ENCODE results near the gene NCOA7.

Gene NCOA7

DNA sequence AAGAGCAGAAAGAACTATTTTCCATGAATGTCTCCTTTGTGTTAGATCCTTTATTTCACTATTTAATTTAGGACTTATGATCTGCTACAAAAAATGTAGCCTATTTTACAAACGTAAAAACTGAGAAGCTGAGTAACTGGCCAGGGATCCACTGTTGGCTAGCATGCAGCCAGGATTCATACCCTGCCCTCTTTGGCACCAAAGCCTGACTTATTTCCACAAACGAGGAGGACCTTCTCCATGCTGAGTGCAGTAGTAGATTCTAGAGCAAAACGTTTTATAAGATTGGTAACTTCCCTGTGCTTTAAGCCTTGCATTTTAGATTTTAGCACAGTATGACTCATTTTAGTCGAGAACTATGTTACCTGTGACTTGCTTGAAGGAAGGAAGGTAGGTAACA is 74.3 kb downstream of the NCOA7 start:
- Histone ChIP-seq H3K4me3 (no peak overlapping the region), H3K9me3 (ENCODE audit: low read depth, low read length) (no peaks in the 10 kb centered on the region), H3K9ac (ENCODE audit: insufficient read length) (no peak overlapping the region), H3K27ac (no peak overlapping the region), H3K36me3 (ENCODE audit: insufficient read depth, low read length) (no peaks in the 10 kb centered on the region)
- no peak for DNase-seq (ENCODE audit: low read depth, low spot score)
- no peak for TF ChIP-seq EZH2 (IDR thresholded peaks at IDR 0.05)
- TF ChIP-seq POLR2AphosphoS5 (IDR thresholded peaks at IDR 0.05; ENCODE audit: borderline replicate concordance, low read depth, low read length) = no peak
- no peak for TF ChIP-seq FOXP2 (optimal IDR thresholded peaks at IDR 0.05; ENCODE audit: control extremely low read depth, extremely low read length, insufficient read depth)

DNA sequence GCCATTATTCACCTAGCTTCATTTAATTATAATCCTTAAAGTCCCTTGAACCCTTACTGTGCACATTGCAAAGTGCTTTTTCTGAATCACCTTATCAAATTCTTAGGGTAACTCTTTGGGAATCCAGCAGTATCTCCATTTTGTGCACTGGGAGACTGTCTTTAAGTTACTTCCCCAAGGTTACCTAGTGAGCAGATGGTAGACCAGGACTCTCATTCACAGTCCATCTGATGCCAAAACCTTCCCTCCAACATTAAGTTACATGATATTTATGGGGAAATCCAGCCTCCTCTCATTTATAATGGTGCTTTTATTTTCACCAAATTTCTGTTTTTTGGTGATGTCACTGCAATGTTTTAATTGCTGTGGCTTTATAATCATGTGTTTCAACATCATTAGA is 75.7 kb downstream of the NCOA7 start:
- Histone ChIP-seq H3K27ac (no peak overlapping the region), H3K36me3 (ENCODE audit: insufficient read depth, low read length) (no peaks in the 10 kb centered on the region), H3K9ac (ENCODE audit: insufficient read length) (no peak overlapping the region), H3K9me3 (ENCODE audit: low read depth, low read length) (no peaks in the 10 kb centered on the region), H3K4me3 (no peak overlapping the region)
- no peak for DNase-seq (ENCODE audit: low read depth, low spot score)
- TF ChIP-seq FOXP2 (optimal IDR thresholded peaks at IDR 0.05; ENCODE audit: control extremely low read depth, extremely low read length, insufficient read depth) (no peak), EZH2 (IDR thresholded peaks at IDR 0.05) (no peak), POLR2AphosphoS5 (IDR thresholded peaks at IDR 0.05; ENCODE audit: borderline replicate concordance, low read depth, low read length) (no peak)

DNA sequence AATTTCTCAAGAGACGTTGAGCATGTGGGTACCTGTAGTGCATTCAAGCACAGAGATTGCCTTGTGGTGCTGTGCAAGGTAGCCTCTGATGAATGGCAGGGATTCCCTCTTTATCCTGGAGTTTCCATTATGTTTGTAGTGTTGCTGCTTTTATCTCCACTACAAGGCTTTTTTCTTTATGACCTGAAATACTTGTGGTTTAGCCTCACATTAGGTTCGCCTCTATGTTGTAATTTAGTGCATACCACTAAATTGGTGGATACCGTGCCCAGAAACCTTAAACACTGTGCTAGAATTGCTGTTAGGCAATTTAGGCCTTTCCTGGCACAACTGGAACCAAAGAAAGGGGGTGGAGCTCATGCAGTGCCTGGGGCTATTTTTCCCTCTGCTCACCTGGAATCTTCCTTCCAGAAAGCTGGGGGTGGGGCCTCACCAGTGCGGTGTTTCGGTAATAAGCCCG is 76.8 kb downstream of the NCOA7 start:
- H3K27ac ChIP-seq = no peak overlapping the region
- no peak overlapping the region for H3K4me3 ChIP-seq
- H3K9me3 ChIP-seq (ENCODE audit: low read depth, low read length) = no peaks in the 10 kb centered on the region
- no peaks in the 10 kb centered on the region for H3K36me3 ChIP-seq (ENCODE audit: insufficient read depth, low read length)
- DNase-seq (ENCODE audit: low read depth, low spot score) = no peak
- no peak overlapping the region for H3K9ac ChIP-seq (ENCODE audit: insufficient read length)
- no peak for TF ChIP-seq EZH2 (IDR thresholded peaks at IDR 0.05)
- TF ChIP-seq FOXP2 (optimal IDR thresholded peaks at IDR 0.05; ENCODE audit: control extremely low read depth, extremely low read length, insufficient read depth) = no peak
- TF ChIP-seq POLR2AphosphoS5 (IDR thresholded peaks at IDR 0.05; ENCODE audit: borderline replicate concordance, low read depth, low read length) = no peak

DNA sequence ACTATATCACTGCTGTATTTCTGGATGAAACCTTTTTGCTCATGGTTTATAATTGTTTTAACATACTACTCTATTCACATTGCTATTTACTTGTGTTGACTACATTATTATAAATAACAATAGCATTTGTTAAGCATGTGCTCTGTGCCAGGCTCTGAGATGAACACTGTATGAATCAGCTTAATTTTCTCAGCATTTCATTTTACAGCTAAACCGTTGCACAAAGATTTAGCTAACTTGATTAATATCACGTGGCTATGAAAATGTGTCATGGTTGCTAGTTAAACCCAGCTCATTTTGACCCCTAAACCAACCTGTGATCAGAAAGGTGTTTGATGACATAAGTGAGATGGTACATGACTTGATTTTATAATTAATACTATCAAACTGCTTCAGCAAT is 77.5 kb downstream of the NCOA7 start:
- no peak overlapping the region for H3K9ac ChIP-seq (ENCODE audit: insufficient read length)
- H3K4me3 ChIP-seq = no peak overlapping the region
- H3K9me3 ChIP-seq (ENCODE audit: low read depth, low read length) = no peaks in the 10 kb centered on the region
- TF ChIP-seq FOXP2 (optimal IDR thresholded peaks at IDR 0.05; ENCODE audit: control extremely low read depth, extremely low read length, insufficient read depth) (no peak), EZH2 (IDR thresholded peaks at IDR 0.05) (no peak), POLR2AphosphoS5 (IDR thresholded peaks at IDR 0.05; ENCODE audit: borderline replicate concordance, low read depth, low read length) (no peak)
- H3K36me3 ChIP-seq (ENCODE audit: insufficient read depth, low read length) = no peaks in the 10 kb centered on the region
- no peak overlapping the region for H3K27ac ChIP-seq
- no peak for DNase-seq (ENCODE audit: low read depth, low spot score)

DNA sequence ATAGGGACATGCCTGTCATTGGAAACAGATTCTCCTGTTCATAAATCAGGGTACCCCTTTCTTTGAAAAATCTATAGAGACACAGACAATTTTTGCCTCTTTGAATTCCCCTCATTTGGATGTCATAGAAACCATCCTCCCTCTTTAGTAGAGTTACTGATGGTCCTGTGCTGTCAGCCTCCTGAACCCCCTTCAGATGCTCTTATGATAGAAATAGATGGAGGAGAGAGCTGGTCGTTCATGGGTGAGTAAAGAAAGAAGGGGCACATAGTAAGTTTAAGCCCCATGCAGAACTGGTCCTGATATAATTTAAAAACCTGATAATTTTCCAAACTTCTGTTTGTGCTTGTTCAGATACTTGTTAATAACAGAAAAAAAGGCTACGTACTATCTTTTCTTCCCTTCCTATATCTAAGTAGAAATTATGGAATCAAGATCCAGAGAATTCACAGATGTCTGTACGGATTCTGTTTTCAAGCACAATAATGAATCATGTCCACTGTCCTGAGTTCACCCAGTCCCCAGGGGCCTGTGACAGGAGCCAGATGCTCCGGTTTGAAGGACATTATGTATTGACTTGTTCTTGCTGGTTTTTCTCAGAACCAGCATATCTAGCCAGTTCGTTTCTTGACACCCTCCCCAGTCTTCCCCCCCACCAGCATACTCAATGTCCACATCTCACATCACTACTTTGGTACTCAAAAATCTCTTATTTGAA is 78.1 kb downstream of the NCOA7 start:
- TF ChIP-seq EZH2 (IDR thresholded peaks at IDR 0.05) = no peak
- TF ChIP-seq FOXP2 (optimal IDR thresholded peaks at IDR 0.05; ENCODE audit: control extremely low read depth, extremely low read length, insufficient read depth) = no peak
- no peak for TF ChIP-seq POLR2AphosphoS5 (IDR thresholded peaks at IDR 0.05; ENCODE audit: borderline replicate concordance, low read depth, low read length)

DNA sequence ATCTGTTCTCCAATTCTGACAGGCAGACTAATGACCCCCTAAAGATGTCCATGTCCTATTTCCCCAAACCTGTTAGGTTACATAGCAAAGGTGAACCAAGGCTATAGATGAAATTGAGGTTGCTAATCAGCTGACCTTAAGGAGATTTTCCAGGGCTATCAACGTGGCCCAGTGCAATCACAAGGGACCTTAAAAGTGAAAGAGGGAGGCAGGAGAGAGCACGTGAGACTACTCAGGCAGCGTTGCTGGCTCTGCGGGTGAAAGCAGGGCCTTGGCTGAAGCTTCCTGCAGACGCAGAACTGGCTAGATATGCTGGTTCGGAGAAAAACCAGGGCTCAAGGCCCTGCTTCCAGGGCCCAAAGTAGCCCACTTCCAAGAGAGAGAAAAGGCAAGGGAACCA is 78.7 kb downstream of the NCOA7 start:
- H3K36me3 ChIP-seq (ENCODE audit: insufficient read depth, low read length) = no peaks in the 10 kb centered on the region
- no peak for DNase-seq (ENCODE audit: low read depth, low spot score)
- H3K9me3 ChIP-seq (ENCODE audit: low read depth, low read length) = no peaks in the 10 kb centered on the region
- TF ChIP-seq POLR2AphosphoS5 (IDR thresholded peaks at IDR 0.05; ENCODE audit: borderline replicate concordance, low read depth, low read length) (no peak), FOXP2 (optimal IDR thresholded peaks at IDR 0.05; ENCODE audit: control extremely low read depth, extremely low read length, insufficient read depth) (no peak), EZH2 (IDR thresholded peaks at IDR 0.05) (no peak)
- H3K4me3 ChIP-seq = no peak overlapping the region
- no peak overlapping the region for H3K27ac ChIP-seq
- H3K9ac ChIP-seq (ENCODE audit: insufficient read length) = no peak overlapping the region

More for the DNA sequence above, 78.1 kb downstream of the NCOA7 start:
- no peak for DNase-seq (ENCODE audit: low read depth, low spot score)
- no peak overlapping the region for H3K9ac ChIP-seq (ENCODE audit: insufficient read length)
- H3K27ac ChIP-seq = no peak overlapping the region
- no peaks in the 10 kb centered on the region for H3K9me3 ChIP-seq (ENCODE audit: low read depth, low read length)
- H3K36me3 ChIP-seq (ENCODE audit: insufficient read depth, low read length) = no peaks in the 10 kb centered on the region
- no peak overlapping the region for H3K4me3 ChIP-seq

DNA sequence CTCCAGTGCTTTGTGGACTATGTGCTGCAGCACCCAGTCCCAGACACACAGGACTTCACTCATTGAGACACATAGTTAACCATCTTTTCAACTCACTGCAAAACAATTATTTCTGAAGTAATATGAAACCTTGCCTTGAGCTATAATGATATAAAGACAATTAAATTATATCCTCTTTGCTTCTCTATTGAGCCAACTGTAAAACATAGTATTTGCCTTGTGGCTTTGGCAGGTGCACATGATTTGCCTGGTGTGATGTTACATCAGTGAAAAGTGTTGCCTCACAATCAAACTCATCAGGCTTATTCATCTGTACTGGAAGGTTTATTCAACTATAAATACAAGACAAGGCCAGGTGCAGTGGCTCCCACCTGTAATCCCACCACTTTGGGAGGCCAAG is 80.6 kb downstream of the NCOA7 start:
- TF ChIP-seq EZH2 (IDR thresholded peaks at IDR 0.05) (no peak), POLR2AphosphoS5 (IDR thresholded peaks at IDR 0.05; ENCODE audit: borderline replicate concordance, low read depth, low read length) (no peak), FOXP2 (optimal IDR thresholded peaks at IDR 0.05; ENCODE audit: control extremely low read depth, extremely low read length, insufficient read depth) (no peak)
- Histone ChIP-seq H3K9me3 (ENCODE audit: low read depth, low read length) (no peaks in the 10 kb centered on the region), H3K9ac (ENCODE audit: insufficient read length) (no peak overlapping the region), H3K4me3 (no peak overlapping the region), H3K27ac (no peak overlapping the region), H3K36me3 (ENCODE audit: insufficient read depth, low read length) (no peaks in the 10 kb centered on the region)
- DNase-seq (ENCODE audit: low read depth, low spot score) = no peak

DNA sequence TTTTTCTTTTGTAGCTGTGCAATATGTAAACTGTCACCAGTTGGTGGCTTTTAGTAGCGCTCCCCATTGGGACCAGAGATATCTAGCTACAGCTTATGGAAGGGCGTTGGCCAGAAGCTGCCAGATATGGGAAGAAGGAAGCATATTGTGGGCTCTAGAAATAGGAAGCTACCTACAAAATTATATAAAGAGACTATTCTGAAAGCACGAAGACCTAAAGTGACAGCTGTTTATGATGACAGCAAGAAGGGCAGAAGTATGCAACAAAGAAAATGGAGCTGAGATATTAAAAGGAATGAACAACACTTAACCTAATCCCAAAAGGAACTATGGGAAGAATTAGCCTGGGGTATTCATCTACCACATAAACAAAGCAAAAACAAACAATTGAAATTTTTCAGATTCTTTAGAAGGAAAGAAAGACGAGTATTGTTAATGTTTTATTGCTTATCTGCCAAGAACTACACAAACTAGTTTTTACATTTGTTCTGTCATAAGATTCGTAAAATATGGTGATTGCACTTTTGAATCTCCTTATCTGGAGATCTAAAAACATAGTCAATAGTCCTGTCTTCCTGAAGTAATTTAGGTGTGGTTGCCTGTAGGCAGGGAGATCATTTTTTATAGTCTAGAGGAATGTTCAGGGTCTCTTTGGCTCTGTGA is 81.6 kb downstream of the NCOA7 start:
- H3K36me3 ChIP-seq (ENCODE audit: insufficient read depth, low read length) = no peaks in the 10 kb centered on the region
- H3K9me3 ChIP-seq (ENCODE audit: low read depth, low read length) = no peaks in the 10 kb centered on the region
- no peak for DNase-seq (ENCODE audit: low read depth, low spot score)
- H3K9ac ChIP-seq (ENCODE audit: insufficient read length) = no peak overlapping the region
- no peak overlapping the region for H3K27ac ChIP-seq
- no peak overlapping the region for H3K4me3 ChIP-seq
- no peak for TF ChIP-seq EZH2 (IDR thresholded peaks at IDR 0.05)
- no peak for TF ChIP-seq FOXP2 (optimal IDR thresholded peaks at IDR 0.05; ENCODE audit: control extremely low read depth, extremely low read length, insufficient read depth)
- TF ChIP-seq POLR2AphosphoS5 (IDR thresholded peaks at IDR 0.05; ENCODE audit: borderline replicate concordance, low read depth, low read length) = no peak

Data from SK-N-MC (cell line).